Liver (tissue), 9 donors: Measurements from ENCODE around the gene HS3ST6. TPM values are rescaled to one million over a fixed set of nuclear protein-coding genes. Genes with fewer than 3 reads are reported as not detected.

ENCODE experiments used
- DNase-seq: peaks from one replicate; pipeline ENCODE4 v3.0.0-alpha.2; 2017; ENCODE audit warnings: low spot score
- H3K27ac ChIP-seq, 2 donors: one replicate each; pipeline ENCODE4 v1.7.0; 2013; ENCODE audit warnings: inconsistent platforms in 2 of 2, low read length in 2 of 2, control low read depth in 1 of 2, low read depth in 1 of 2, mild to moderate bottlenecking in 1 of 2
- H3K27me3 ChIP-seq, 4 donors: one replicate each; pipeline versions ENCODE4 v1.6.1 to v1.7.0; 2013; ENCODE audit warnings: low read length in 3 of 4, inconsistent platforms in 1 of 4, mild to moderate bottlenecking in 1 of 4, moderate library complexity in 1 of 4; ENCODE audit not compliant: control insufficient read depth in 4 of 4, insufficient read depth in 4 of 4
- H3K36me3 ChIP-seq, 4 donors: one replicate each; pipeline versions ENCODE4 v1.6.1 to v1.7.0; 2013; ENCODE audit warnings: low read length in 3 of 4, mild to moderate bottlenecking in 3 of 4, low read depth in 1 of 4, moderate library complexity in 1 of 4; ENCODE audit not compliant: control insufficient read depth in 4 of 4, insufficient read depth in 3 of 4
- H3K4me1 ChIP-seq, 4 donors: one replicate each; pipeline versions ENCODE4 v1.6.1 to v1.7.0; 2013; ENCODE audit warnings: low read length in 3 of 4, mild to moderate bottlenecking in 3 of 4, moderate library complexity in 1 of 4; ENCODE audit not compliant: control insufficient read depth in 4 of 4, insufficient read depth in 4 of 4
- H3K4me3 ChIP-seq, 3 donors: one replicate each; pipeline versions ENCODE4 v1.6.1 to v1.7.0; 2013; ENCODE audit warnings: low read length in 3 of 3, control low read depth in 1 of 3, low read depth in 1 of 3, mild to moderate bottlenecking in 1 of 3
- H3K9ac ChIP-seq, 2 donors: one replicate each; pipeline ENCODE4 v1.7.0; 2013; ENCODE audit warnings: low read length in 2 of 2, mild to moderate bottlenecking in 2 of 2, moderate library complexity in 2 of 2, control low read depth in 1 of 2, low read depth in 1 of 2
- H3K9me3 ChIP-seq, 4 donors: one replicate each; pipeline versions ENCODE4 v1.6.1 to v1.7.0; 2013; ENCODE audit warnings: low read length in 3 of 4; ENCODE audit not compliant: control insufficient read depth in 4 of 4
- EGR1 ChIP-seq, 2 donors: IDR thresholded peaks; 2 replicates each; pipeline ENCODE4 v1.6.1; 2016 to 2018; ENCODE audit warnings: antibody characterized with exemption in 2 of 2, low read depth in 2 of 2
- FOXA1 ChIP-seq: IDR thresholded peaks from 2 replicates; pipeline ENCODE4 v1.6.1; 2016; ENCODE audit warnings: antibody characterized with exemption
- FOXA2 ChIP-seq: IDR thresholded peaks from 2 replicates; pipeline ENCODE4 v1.6.1; 2016; ENCODE audit warnings: antibody characterized with exemption
- GABPA ChIP-seq, 2 donors: IDR thresholded peaks in 1 of 2; conservative IDR thresholded peaks in 1 of 2; 2 replicates each; pipeline ENCODE4 v1.6.1; 2016; ENCODE audit warnings: antibody characterized with exemption in 2 of 2, mild to moderate bottlenecking in 1 of 2, moderate library complexity in 1 of 2
- HNF4A ChIP-seq, 2 donors: conservative IDR thresholded peaks; 2 replicates each; pipeline ENCODE4 v1.6.1; 2016; ENCODE audit warnings: antibody characterized with exemption in 2 of 2, mild to moderate bottlenecking in 2 of 2
- HNF4G ChIP-seq: IDR thresholded peaks from 2 replicates; pipeline ENCODE4 v1.6.1; 2016; ENCODE audit warnings: antibody characterized with exemption
- JUND ChIP-seq, 2 donors: IDR thresholded peaks; 2 replicates each; pipeline ENCODE4 v1.6.1; 2016; ENCODE audit warnings: antibody characterized with exemption in 2 of 2
- MAX ChIP-seq: IDR thresholded peaks from 2 replicates; pipeline ENCODE4 v1.6.1; 2016; ENCODE audit warnings: antibody characterized with exemption
- NR2F2 ChIP-seq: IDR thresholded peaks from 2 replicates; pipeline ENCODE4 v1.6.1; 2016; ENCODE audit warnings: antibody characterized with exemption
- RAD21 ChIP-seq, 2 donors: IDR thresholded peaks; 2 replicates each; pipeline ENCODE4 v1.6.1; 2016; ENCODE audit warnings: antibody characterized with exemption in 2 of 2, mild to moderate bottlenecking in 2 of 2
- RXRA ChIP-seq, 2 donors: IDR thresholded peaks; 2 replicates each; pipeline ENCODE4 v1.6.1; 2017 to 2018; ENCODE audit warnings: antibody characterized with exemption in 2 of 2, mild to moderate bottlenecking in 1 of 2
- SP1 ChIP-seq: IDR thresholded peaks from 2 replicates; pipeline ENCODE4 v1.6.1; 2018; ENCODE audit warnings: antibody characterized with exemption, mild to moderate bottlenecking
- TAF1 ChIP-seq: conservative IDR thresholded peaks from 2 replicates; pipeline ENCODE4 v1.6.1; 2016; ENCODE audit warnings: antibody characterized with exemption, mild to moderate bottlenecking
- YY1 ChIP-seq: IDR thresholded peaks from 2 replicates; pipeline ENCODE4 v1.6.1; 2016; ENCODE audit warnings: antibody characterized with exemption, mild to moderate bottlenecking
- ZBTB33 ChIP-seq: IDR thresholded peaks from 2 replicates; pipeline ENCODE4 v1.6.1; 2016; ENCODE audit warnings: antibody characterized with exemption
- WGBS: extraction: QIAGEN DNeasy Blood & Tissue Kit; methylation state at CpG from one replicate; pipeline ENCODE4 v1.1.7; 2013; 5-methylcytosine and 5-hydroxymethylcytosine counted together
- polyA plus RNA-seq, 2 donors: library from polyadenylated mRNA; stranded (reverse) in 1 of 2; unstranded in 1 of 2; fragments of 200-250 nt in 1 of 2; fragments of >200 nt in 1 of 2; fragmentation: Nextera tagmentation in 1 of 2; extraction: Ambion mirVana in 1 of 2; gene quantifications; one replicate each; pipeline versions ENCODE4 v1.2.1 to v1.2.3, GENCODE V29; 2013 to 2015
- total RNA-seq, 2 donors: library from RNA; depleted of rRNA; stranded (reverse); fragments of >200 nt; gene quantifications; one replicate each; pipeline ENCODE4 v1.2.3, GENCODE V29; 2014
- TF ChIP-seq, protein P1 (sequence below): fragments of 150-350 bp; IDR thresholded peaks from 2 replicates; pipeline ENCODE4 v1.5.1; 2017; ENCODE audit warnings: improper control_type of control experiment, low read depth, low read length; ENCODE audit not compliant: missing input control
- TF ChIP-seq, protein P2 (sequence below): IDR thresholded peaks from 2 replicates; pipeline ENCODE4 v1.6.1; 2016; ENCODE audit warnings: antibody characterized with exemption
- TF ChIP-seq, protein P3 (sequence below): IDR thresholded peaks from 2 replicates; pipeline ENCODE4 v1.6.1; 2016; ENCODE audit warnings: antibody characterized with exemption, mild to moderate bottlenecking
- donor health status: healthy.
- donor health status: healthy.
- donor health status: healthy.
- donor health status: healthy.
- donor health status: healthy.

Gene HS3ST6
- total and polyA plus RNA-seq, 4 donors: not detected

GRCh38 chr16:1965396-1966001 lies 47.3 kb upstream of the HS3ST6 start:
- WGBS: 23% methylated on average over 24 of the region's 24 CpGs
- no peaks in the 10 kb centered on the region for H3K9me3 ChIP-seq
- peak overlapping the region; percentile 81 to 97 (median 82) for H3K4me3 ChIP-seq
- H3K9ac ChIP-seq: peak overlapping the region; percentile 61 to 99
- H3K4me1 ChIP-seq: peaks cover 4 to 28% (median 21%) of the 10 kb centered on the region in 4 donors
- peak overlapping the region; percentile 89 to 93 for H3K27ac ChIP-seq
- H3K36me3 ChIP-seq: peaks cover 0 to 26% (median 7%) of the 10 kb centered on the region in 4 donors
- DNase-seq: no peak
- TF ChIP-seq RXRA (IDR thresholded peaks at IDR 0.05): no peak
- TF ChIP-seq, protein P1, sequence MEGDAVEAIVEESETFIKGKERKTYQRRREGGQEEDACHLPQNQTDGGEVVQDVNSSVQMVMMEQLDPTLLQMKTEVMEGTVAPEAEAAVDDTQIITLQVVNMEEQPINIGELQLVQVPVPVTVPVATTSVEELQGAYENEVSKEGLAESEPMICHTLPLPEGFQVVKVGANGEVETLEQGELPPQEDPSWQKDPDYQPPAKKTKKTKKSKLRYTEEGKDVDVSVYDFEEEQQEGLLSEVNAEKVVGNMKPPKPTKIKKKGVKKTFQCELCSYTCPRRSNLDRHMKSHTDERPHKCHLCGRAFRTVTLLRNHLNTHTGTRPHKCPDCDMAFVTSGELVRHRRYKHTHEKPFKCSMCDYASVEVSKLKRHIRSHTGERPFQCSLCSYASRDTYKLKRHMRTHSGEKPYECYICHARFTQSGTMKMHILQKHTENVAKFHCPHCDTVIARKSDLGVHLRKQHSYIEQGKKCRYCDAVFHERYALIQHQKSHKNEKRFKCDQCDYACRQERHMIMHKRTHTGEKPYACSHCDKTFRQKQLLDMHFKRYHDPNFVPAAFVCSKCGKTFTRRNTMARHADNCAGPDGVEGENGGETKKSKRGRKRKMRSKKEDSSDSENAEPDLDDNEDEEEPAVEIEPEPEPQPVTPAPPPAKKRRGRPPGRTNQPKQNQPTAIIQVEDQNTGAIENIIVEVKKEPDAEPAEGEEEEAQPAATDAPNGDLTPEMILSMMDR: no peak
- no peak for TF ChIP-seq YY1
- TF ChIP-seq HNF4A (conservative IDR thresholded peaks at IDR 0.05): no peak
- TF ChIP-seq SP1: no peak
- TF ChIP-seq, protein P2, sequence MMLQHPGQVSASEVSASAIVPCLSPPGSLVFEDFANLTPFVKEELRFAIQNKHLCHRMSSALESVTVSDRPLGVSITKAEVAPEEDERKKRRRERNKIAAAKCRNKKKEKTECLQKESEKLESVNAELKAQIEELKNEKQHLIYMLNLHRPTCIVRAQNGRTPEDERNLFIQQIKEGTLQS: no peak
- TF ChIP-seq, protein P3, sequence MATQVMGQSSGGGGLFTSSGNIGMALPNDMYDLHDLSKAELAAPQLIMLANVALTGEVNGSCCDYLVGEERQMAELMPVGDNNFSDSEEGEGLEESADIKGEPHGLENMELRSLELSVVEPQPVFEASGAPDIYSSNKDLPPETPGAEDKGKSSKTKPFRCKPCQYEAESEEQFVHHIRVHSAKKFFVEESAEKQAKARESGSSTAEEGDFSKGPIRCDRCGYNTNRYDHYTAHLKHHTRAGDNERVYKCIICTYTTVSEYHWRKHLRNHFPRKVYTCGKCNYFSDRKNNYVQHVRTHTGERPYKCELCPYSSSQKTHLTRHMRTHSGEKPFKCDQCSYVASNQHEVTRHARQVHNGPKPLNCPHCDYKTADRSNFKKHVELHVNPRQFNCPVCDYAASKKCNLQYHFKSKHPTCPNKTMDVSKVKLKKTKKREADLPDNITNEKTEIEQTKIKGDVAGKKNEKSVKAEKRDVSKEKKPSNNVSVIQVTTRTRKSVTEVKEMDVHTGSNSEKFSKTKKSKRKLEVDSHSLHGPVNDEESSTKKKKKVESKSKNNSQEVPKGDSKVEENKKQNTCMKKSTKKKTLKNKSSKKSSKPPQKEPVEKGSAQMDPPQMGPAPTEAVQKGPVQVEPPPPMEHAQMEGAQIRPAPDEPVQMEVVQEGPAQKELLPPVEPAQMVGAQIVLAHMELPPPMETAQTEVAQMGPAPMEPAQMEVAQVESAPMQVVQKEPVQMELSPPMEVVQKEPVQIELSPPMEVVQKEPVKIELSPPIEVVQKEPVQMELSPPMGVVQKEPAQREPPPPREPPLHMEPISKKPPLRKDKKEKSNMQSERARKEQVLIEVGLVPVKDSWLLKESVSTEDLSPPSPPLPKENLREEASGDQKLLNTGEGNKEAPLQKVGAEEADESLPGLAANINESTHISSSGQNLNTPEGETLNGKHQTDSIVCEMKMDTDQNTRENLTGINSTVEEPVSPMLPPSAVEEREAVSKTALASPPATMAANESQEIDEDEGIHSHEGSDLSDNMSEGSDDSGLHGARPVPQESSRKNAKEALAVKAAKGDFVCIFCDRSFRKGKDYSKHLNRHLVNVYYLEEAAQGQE: no peak
- TF ChIP-seq NR2F2: no peak
- no peak for TF ChIP-seq JUND (IDR thresholded peaks at IDR 0.05)
- TF ChIP-seq FOXA2: no peak
- no peak for TF ChIP-seq EGR1 (IDR thresholded peaks at IDR 0.05; ENCODE audit: low read depth in 2 of 2)
- no peak for TF ChIP-seq HNF4G
- TF ChIP-seq GABPA (IDR thresholded peaks at IDR 0.05 in 1 of 2, conservative IDR thresholded peaks at IDR 0.05 in 1 of 2): no peak
- no peak for TF ChIP-seq RAD21 (IDR thresholded peaks at IDR 0.05)
- no peak for TF ChIP-seq TAF1
- no peak for TF ChIP-seq FOXA1
- no peak for TF ChIP-seq ZBTB33
- no peak for TF ChIP-seq MAX
- no peaks in the 10 kb centered on the region for H3K27me3 ChIP-seq
